Left lobe of liver (tissue), 2 donors: ENCODE results near the gene PON3. TPM values are rescaled to one million over a fixed set of nuclear protein-coding genes. Genes with fewer than 3 reads are reported as not detected.

Experiments used
- ATAC-seq: fragments of 200-7000 bp; cut with Tn5 transposase; one replicate; pipeline ENCODE4 v1.9.1; 2020; ENCODE audit warnings: mild to moderate bottlenecking, moderate library complexity
- DNase-seq: peaks from one replicate; pipeline ENCODE4 v3.0.0-alpha.2; 2020; ENCODE audit warnings: low spot score
- total RNA-seq: library from RNA; stranded (reverse); gene quantifications from one replicate; pipeline ENCODE4 v1.2.1, GENCODE V29; 2021
- donor health status: DM: no; HTN: no; CAD: no; lungs with moderate emphysema.
- donor health status: DM: no; HTN: yes; CAD: no.

Gene PON3
- total RNA-seq, 1 donor from 2014 or later, result 256 TPM

DNA sequence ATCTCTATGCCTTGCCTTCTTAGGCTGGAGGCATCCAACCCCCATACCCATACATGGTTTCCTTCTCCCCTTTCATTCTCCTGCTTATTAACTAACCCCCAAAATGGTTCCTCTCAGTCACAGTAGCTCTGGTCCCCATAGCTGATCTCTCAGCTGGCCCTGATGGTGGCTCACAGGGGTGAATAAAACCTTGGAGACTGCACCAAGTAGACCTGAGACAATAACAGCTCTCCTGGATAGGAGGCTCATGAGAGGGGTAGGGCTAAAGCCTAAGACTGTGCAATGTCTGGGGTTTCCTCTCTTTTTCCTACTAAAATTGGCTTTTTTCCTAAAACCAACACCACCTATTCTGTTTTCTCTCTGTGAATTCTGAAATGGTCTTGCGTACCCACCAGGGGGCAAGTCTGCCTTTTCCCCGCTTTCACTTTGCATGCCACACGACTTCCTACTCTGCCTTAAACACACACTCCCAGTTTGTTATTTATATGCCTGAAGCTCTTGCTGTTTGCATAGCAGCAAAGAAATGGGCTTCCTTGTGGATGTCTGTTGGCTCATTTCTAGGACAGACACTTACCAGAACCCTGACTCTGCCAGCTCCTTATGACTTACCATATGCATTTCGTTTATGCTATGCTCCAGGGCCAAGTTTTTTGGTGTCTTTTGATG, 53.4 kb downstream of the PON3 start:
- peak; percentile 16 for ATAC-seq
- no peak for DNase-seq

DNA sequence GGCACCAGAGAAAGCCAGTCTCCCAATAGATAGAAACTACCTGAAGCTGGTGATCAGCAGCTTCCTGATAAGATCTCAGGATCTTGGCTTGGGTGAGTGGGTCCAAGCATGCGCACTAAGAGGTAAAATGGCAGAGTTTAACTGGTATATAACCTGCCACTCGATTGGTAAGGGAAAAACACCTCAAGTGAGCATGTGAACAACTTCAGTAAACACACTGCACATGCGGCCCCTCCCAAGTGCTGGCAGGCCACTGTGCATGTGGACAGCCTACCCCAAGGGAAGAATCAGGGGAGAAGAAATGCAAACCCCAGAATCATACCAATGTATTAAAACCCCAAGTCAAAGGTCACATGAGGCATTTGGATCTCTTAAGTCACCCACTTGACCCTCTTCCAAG, 54.1 kb downstream of the PON3 start:
- DNase-seq (no peak), ATAC-seq (peak; percentile 3)

GRCh38 chr7:95340491-95340890, 55.7 kb downstream of the PON3 start:
- ATAC-seq (peak; percentile 21), DNase-seq (no peak)

- ATAC-seq (peak; percentile 55), DNase-seq (no peak)
Observed at GRCh38 chr7:95338832-95339231, 57.3 kb downstream of the PON3 start.

- DNase-seq (no peak), ATAC-seq (no peak)
Observed at GRCh38 chr7:95335093-95335492, 61.1 kb downstream of the PON3 start.

- no peak for ATAC-seq
- no peak for DNase-seq
Observed at GRCh38 chr7:95334447-95334846, 61.7 kb downstream of the PON3 start.

DNA sequence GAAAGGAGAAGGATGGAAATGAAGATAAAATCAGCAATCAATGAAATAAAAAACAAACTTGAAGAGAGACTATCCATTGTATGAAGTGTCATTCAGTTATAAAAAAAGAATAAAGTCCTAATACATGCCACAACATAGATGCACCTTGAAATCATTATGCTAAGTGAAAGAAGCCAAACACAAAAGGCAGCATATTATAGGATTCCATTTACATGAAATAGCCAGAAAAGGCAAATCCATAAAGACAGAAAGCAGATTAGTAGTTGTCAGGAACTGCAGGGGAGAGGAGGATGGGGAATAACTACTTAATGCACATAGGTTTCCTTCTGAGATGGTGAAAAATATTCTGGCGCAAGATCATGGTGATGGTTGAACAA, 65.2 kb downstream of the PON3 start:
- no peak for DNase-seq
- peak; percentile 22 for ATAC-seq

GRCh38 chr7:95330204-95330960, 65.8 kb downstream of the PON3 start:
- ATAC-seq, result peak; percentile 87
- DNase-seq, result no peak

DNA sequence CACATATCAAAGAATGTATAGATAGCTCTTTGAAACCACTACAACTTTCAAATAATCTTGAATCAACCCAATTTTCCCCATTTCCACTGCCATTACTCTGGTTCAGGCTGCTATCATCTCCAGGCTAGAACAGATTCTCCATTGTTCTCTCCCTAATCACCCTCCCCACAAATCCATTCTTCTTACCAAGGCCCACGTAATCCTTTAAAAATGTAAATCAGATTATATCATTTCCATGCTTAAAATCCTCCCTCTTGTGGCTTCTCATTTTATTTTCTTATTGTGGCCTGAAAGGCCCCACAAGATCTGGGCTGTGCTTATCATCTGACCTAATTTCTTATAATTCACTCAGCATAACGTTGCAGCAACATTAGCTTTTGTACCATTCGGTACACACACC, 68.8 kb downstream of the PON3 start:
- DNase-seq (no peak), ATAC-seq (no peak)

GRCh38 chr7:95324431-95324830, 71.7 kb downstream of the PON3 start, which contains the start of gene PON1:
Gene PON1, minus strand, starts transcription at chr7:95324532. Its CDS starts 57 bp downstream, at chr7:95324475.
- DNase-seq (peak; percentile 93), ATAC-seq (peak; percentile 92)

DNA sequence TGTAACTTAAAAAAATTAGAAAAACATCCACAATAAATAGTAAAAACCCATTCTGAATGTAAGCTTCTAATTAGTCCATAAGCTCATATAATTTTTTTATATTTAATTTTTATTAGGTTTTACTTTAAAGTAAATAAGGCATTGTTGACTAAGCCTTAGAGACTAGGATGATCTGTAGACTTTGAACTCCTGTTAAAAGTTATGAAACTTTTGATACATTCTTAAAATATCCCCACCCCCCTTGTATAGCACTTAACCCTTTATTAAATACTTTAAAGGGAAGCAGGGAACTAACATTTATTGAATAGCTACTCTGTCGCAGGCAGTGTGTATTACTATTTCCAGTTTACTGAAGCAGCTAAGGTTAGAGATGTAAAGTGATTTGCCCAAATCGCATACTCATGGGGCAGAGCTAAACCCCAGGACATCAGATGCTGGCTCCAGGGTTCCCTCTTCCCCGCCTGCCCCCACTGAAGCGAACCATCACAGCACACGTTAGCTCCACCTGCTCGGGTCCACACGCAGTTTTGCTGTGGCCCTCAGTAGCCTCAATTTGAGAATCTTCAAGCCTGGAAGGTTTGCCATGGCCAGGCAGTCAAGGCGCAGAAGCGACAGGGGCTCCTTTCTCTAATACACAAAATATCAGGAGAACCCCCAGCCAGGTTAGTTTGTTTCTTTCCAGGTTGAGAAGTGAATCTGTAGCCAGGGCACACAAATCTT, 72.6 kb downstream of the PON3 start:
- no peak for DNase-seq
- ATAC-seq, result peak; percentile 48

DNA sequence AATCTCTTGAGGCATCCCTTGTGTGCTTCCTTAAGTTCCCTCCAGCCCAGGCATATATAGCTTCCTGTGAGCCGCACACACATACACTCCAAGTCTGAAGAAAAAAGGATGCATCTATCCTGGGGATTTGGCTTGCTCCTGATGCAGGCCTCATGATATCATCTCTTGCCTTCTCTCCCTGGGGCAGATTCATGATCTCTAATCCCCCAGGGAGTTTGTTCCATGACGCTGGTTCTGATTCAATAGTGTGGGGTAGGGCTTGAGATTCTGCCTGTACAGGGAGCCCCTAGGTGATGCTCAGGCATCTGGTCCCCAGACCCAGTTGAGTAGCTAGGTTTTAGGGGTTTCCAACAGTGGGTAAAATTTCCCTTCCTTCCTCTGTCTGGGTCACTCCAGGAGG, 73.3 kb downstream of the PON3 start:
- ATAC-seq (no peak), DNase-seq (no peak)

- ATAC-seq, result no peak
- no peak for DNase-seq
Observed at GRCh38 chr7:95322396-95322795, 73.8 kb downstream of the PON3 start.

- no peak for DNase-seq
- no peak for ATAC-seq
Observed at GRCh38 chr7:95321720-95322119, 74.5 kb downstream of the PON3 start.

GRCh38 chr7:95320651-95321050, 75.5 kb downstream of the PON3 start:
- DNase-seq (no peak), ATAC-seq (peak; percentile 24)

GRCh38 chr7:95319570-95319969, 76.6 kb downstream of the PON3 start:
- DNase-seq (no peak), ATAC-seq (no peak)

DNA sequence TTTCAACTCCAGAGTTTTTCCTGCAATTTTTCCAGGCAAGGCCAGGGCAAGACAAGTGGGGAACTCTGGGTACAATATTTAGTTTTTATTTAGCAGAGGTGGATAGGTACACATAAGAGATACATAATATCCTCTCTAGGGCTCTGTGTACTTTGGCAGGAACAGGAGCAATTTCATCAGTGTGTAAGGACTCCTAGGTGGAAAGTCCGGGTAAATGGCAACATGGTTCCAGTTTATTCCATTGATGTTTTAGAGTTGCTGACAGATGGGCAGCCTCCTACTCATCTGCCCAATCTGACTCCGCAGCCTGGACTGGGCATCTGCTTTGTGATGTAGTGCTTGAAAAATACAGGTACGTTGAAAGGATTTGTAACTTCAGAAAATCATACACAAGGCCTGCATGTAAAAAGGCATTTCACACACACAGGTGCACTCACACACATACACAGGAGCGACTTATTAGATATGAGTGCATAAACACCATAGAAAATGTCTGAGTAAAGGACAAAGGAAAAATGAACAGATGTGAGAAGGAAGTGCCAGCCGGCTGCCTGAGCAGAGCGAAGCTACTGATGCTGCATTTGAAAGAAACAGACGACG, 77.6 kb downstream of the PON3 start:
- DNase-seq, result peak; percentile 76
- ATAC-seq, result peak; percentile 78

- ATAC-seq, result peak; percentile 56
- DNase-seq, result no peak
Observed at GRCh38 chr7:95317966-95318365, 78.2 kb downstream of the PON3 start.

- ATAC-seq (peak; percentile 44), DNase-seq (peak; percentile 57)
Observed at GRCh38 chr7:95317546-95317945, 78.6 kb downstream of the PON3 start.

- no peak for ATAC-seq
- DNase-seq, result no peak
Observed at GRCh38 chr7:95316588-95316987, 79.6 kb downstream of the PON3 start.

- no peak for ATAC-seq
- no peak for DNase-seq
Observed at GRCh38 chr7:95312561-95312960, 83.6 kb downstream of the PON3 start.
